Measurements from ENCODE around the gene IGIP.

IGIP gene

GRCh38 chr5:140172483-140172882 lies 46.7 kb downstream of the IGIP start:
- POLR2A ChIA-PET, result no interaction called here
- DNase-seq (ENCODE audit: extremely low spot score), result no peak
- CTCF ChIA-PET, result no interaction called here
- TF ChIP-seq, protein P1, sequence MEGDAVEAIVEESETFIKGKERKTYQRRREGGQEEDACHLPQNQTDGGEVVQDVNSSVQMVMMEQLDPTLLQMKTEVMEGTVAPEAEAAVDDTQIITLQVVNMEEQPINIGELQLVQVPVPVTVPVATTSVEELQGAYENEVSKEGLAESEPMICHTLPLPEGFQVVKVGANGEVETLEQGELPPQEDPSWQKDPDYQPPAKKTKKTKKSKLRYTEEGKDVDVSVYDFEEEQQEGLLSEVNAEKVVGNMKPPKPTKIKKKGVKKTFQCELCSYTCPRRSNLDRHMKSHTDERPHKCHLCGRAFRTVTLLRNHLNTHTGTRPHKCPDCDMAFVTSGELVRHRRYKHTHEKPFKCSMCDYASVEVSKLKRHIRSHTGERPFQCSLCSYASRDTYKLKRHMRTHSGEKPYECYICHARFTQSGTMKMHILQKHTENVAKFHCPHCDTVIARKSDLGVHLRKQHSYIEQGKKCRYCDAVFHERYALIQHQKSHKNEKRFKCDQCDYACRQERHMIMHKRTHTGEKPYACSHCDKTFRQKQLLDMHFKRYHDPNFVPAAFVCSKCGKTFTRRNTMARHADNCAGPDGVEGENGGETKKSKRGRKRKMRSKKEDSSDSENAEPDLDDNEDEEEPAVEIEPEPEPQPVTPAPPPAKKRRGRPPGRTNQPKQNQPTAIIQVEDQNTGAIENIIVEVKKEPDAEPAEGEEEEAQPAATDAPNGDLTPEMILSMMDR (IDR thresholded peaks at IDR 0.05; ENCODE audit: control extremely low read depth, extremely low read depth, low read depth, missing control alignments), result no peak

DNA sequence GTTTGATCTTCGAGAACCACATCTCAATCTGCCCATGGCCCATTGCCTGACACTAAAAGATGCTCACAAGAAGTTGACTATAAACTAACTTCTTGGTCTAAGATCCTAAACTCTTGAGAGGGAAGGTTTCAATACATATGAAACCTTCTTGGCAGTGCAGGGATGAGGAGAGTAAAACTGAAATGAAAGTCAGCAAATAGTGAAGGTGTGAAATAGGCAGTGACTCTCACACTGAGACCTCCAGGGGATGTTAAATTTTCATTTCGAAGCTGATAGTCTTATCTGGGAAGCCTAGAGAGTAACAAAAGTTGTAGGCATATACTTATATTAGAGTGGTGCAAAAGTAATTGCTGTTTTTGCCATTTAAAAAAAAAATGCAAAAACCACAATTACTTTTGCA lies 48.3 kb downstream of the IGIP start:
- DNase-seq (ENCODE audit: extremely low spot score), result no peak
- POLR2A ChIA-PET, result no interaction called here
- TF ChIP-seq, protein P1 (IDR thresholded peaks at IDR 0.05; ENCODE audit: control extremely low read depth, extremely low read depth, low read depth, missing control alignments), result no peak
- CTCF ChIA-PET, result interaction anchor here (1.4 to 2.3 kb wide), 4 partner anchors 12 to 29 kb away, joined by 3 to 10 read pairs (median 8); no protein-coding TSS in a partner anchor

DNA sequence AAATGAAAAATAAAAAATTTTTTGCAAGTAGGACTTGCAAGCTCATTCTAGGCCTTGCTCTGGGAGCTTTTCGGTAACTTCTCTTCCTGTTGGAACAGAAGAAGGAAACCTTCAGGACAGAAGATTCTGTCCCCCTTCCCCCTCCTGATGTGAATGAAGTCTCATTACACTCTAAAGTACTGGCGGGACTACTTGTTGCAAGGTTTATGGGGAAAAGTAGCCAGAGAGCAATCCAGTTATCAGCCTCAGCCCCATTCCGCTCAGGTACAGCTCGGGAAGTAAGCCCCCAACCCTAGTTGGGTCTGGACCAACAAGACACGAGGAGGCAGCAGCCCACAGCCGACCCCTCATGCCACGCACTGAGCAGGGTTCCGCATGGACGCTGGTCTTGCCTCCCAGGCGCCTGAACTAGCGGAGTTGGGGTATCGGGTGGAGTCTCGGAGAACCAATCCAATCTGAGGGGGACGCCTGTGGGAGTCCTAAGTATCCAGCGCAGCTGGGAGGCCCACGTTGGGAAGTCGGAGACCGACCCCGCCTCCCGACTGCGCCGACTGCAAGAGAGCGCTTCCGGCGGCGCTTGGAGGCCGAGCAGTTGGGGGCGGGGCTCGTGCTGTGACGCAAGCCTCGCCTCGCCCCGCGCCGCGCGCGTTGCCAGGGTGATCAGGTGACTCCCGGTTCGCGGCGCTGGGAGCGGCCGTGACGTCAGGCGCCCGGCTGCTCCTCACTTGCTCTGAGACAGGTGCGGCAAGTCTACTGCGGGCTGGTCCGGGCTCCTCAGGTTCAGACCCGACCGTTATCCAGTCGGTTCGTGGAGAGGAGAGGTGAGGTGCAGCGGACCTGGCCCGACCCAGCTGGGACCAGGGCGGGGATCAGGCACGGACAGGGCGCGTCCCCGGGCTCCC lies 49.0 kb downstream of the IGIP start, which contains the start of gene CYSTM1:
Gene CYSTM1 (plus strand): TSS at position 724 of the 902 bp plus-strand sequence. CDS start 19,278 bp downstream, outside the sequence.
- peak; percentile 97 for DNase-seq (ENCODE audit: extremely low spot score)
- TF ChIP-seq, protein P1 (IDR thresholded peaks at IDR 0.05; ENCODE audit: control extremely low read depth, extremely low read depth, low read depth, missing control alignments), result no peak
- CTCF ChIA-PET, result interaction anchor here (0.8 to 2.3 kb wide), 8 partner anchors 8 to 409 kb away, joined by 3 to 10 read pairs (median 4); no protein-coding TSS in a partner anchor
- POLR2A ChIA-PET, result no interaction called here

GRCh38 chr5:140175367-140176030 lies 49.8 kb downstream of the IGIP start:
- TF ChIP-seq, protein P1 (IDR thresholded peaks at IDR 0.05; ENCODE audit: control extremely low read depth, extremely low read depth, low read depth, missing control alignments), result peak; percentile 13
- ChIA-PET CTCF (interaction anchor here (0.8 to 2.3 kb wide), 6 partner anchors 9 to 410 kb away, joined by 3 to 10 read pairs (median 4); no protein-coding TSS in a partner anchor), POLR2A (no interaction called here)
- DNase-seq (ENCODE audit: extremely low spot score), result peak; percentile 68

- CTCF ChIA-PET, result interaction anchor here (1.2 to 1.4 kb wide), 3 partner anchors 9 to 411 kb away, joined by 3 read pairs; no protein-coding TSS in a partner anchor
- POLR2A ChIA-PET, result no interaction called here
- no peak for DNase-seq (ENCODE audit: extremely low spot score)
- TF ChIP-seq, protein P1 (IDR thresholded peaks at IDR 0.05; ENCODE audit: control extremely low read depth, extremely low read depth, low read depth, missing control alignments), result no peak
These were observed 50.3 kb downstream of the IGIP start for GRCh38 chr5:140176031-140176387.

- no peak for DNase-seq (ENCODE audit: extremely low spot score)
- ChIA-PET POLR2A (no interaction called here), CTCF (interaction anchor here (0.9 to 1.6 kb wide), 5 partner anchors 9 to 174 kb away, joined by 3 to 5 read pairs (median 4); no protein-coding TSS in a partner anchor)
- TF ChIP-seq, protein P1 (IDR thresholded peaks at IDR 0.05; ENCODE audit: control extremely low read depth, extremely low read depth, low read depth, missing control alignments), result no peak
These were observed 52.3 kb downstream of the IGIP start for GRCh38 chr5:140178086-140178410.

Data from GM10248 (cell line).